GM12878 (cell line): ENCODE results near the gene GSTA3.

ENCODE experiments used
- CTCF ChIP-seq, 3 experiments: IDR thresholded peaks in 2 of 3; conservative IDR thresholded peaks in 1 of 3; 2 replicates each; pipeline ENCODE4 v1.5.1; 2011; ENCODE audit warnings: low read depth in 3 of 3, low read length in 3 of 3, mild to moderate bottlenecking in 3 of 3, control low read depth in 2 of 3, moderate library complexity in 2 of 3, inconsistent platforms in 1 of 3, mixed read lengths in 1 of 3; ENCODE audit not compliant: control insufficient read depth in 2 of 3, insufficient read depth in 1 of 3; ENCODE audit errors: extremely low read depth in 1 of 3
- EGR1 ChIP-seq, 2 experiments: IDR thresholded peaks; 1 replicate in 1 of 2; 2 replicates in 1 of 2; pipeline ENCODE4 v1.6.1; 2011 to 2012; ENCODE audit warnings: low read depth in 2 of 2, low read length in 2 of 2, borderline replicate concordance in 1 of 2, mild to moderate bottlenecking in 1 of 2, moderate library complexity in 1 of 2
- SKIL ChIP-seq: fragments of 450-650 bp; IDR thresholded peaks from 2 replicates; pipeline ENCODE4 v1.6.1; 2017; ENCODE audit warnings: mild to moderate bottlenecking, low read depth, inconsistent platforms; ENCODE audit not compliant: poor library complexity, severe bottlenecking

- TF ChIP-seq CTCF (IDR thresholded peaks at IDR 0.05 in 2 of 3, conservative IDR thresholded peaks at IDR 0.05 in 1 of 3; ENCODE audit: control insufficient read depth in 2 of 3, extremely low read depth in 1 of 3, insufficient read depth in 1 of 3, low read depth in 3 of 3, low read length in 3 of 3) (no peak), EGR1 (IDR thresholded peaks at IDR 0.05; ENCODE audit: borderline replicate concordance in 1 of 2, low read depth in 2 of 2, low read length in 2 of 2) (no peak), SKIL (no peak)
Measured at GRCh38 chr6:52925042-52925441, 15.5 kb upstream of the GSTA3 start.
